HepG2 (cell line): Measurements from ENCODE around the gene BCL6. TPM values are rescaled to one million over a fixed set of nuclear protein-coding genes. Genes with fewer than 3 reads are reported as not detected.

Source experiments
- CEBPZ ChIP-seq: IDR thresholded peaks from 2 replicates; pipeline ENCODE4 v1.6.1; 2012; ENCODE audit warnings: low read length, improper control_type of control experiment
- CHD4 ChIP-seq: fragments of 200-600 bp; sonication (generic); IDR thresholded peaks from 2 replicates; pipeline ENCODE4 v1.7.0; 2017; ENCODE audit warnings: mild to moderate bottlenecking, low read length, borderline replicate concordance
- E2F2 ChIP-seq: sonication (generic); formaldehyde crosslinking; IDR thresholded peaks from 2 replicates; pipeline ENCODE4 v1.4.0; 2020; ENCODE audit warnings: missing genetic modification reagents, borderline replicate concordance
- NAIF1 ChIP-seq: sonication (generic); formaldehyde crosslinking; IDR thresholded peaks from 2 replicates; pipeline ENCODE4 v1.5.0; 2020; ENCODE audit warnings: mild to moderate bottlenecking, missing genetic modification reagents, borderline replicate concordance
- NFYB ChIP-seq: sonication (generic); formaldehyde crosslinking; IDR thresholded peaks from 2 replicates; pipeline ENCODE4 v1.4.0; 2020; ENCODE audit warnings: missing genetic modification reagents
- NPAS2 ChIP-seq: sonication (generic); formaldehyde crosslinking; IDR thresholded peaks from 2 replicates; pipeline ENCODE4 v1.8.0; 2022; ENCODE audit warnings: mild to moderate bottlenecking, missing genetic modification reagents, borderline replicate concordance
- SAP130 ChIP-seq: IDR thresholded peaks from 2 replicates; pipeline ENCODE4 v1.6.1; 2016; ENCODE audit warnings: low read depth
- SMAD3 ChIP-seq: sonication (generic); formaldehyde crosslinking; IDR thresholded peaks from 2 replicates; pipeline ENCODE4 v1.4.0; 2020; ENCODE audit warnings: missing genetic modification reagents
- SMC3 ChIP-seq: IDR thresholded peaks from 2 replicates; pipeline ENCODE4 v1.6.1; 2011; ENCODE audit warnings: low read length, improper control_type of control experiment
- SNAPC2 ChIP-seq: sonication (generic); formaldehyde crosslinking; IDR thresholded peaks from 2 replicates; pipeline ENCODE4 v1.8.1; 2022; ENCODE audit warnings: mild to moderate bottlenecking, missing genetic modification reagents
- TEAD2 ChIP-seq: sonication (generic); formaldehyde crosslinking; IDR thresholded peaks from 2 replicates; pipeline ENCODE4 v1.9.0; 2021; ENCODE audit warnings: missing genetic modification reagents
- ZBTB40 ChIP-seq, 2 experiments: fragments of 450-650 bp in 1 of 2; sonication (generic) in 1 of 2; formaldehyde crosslinking in 1 of 2; IDR thresholded peaks; 2 replicates each; pipeline versions ENCODE4 v1.6.1 to v1.8.0; 2016 to 2022; ENCODE audit warnings: antibody characterized with exemption in 1 of 2, mild to moderate bottlenecking in 1 of 2, missing genetic modification reagents in 1 of 2
- ZNF672 ChIP-seq: sonication (generic); formaldehyde crosslinking; IDR thresholded peaks from 2 replicates; pipeline ENCODE4 v1.8.1; 2022; ENCODE audit warnings: missing genetic modification reagents
- ZNF781 ChIP-seq: sonication (generic); formaldehyde crosslinking; IDR thresholded peaks from 2 replicates; pipeline ENCODE4 v1.5.1; 2020; ENCODE audit warnings: borderline replicate concordance, mild to moderate bottlenecking, missing genetic modification reagents; ENCODE audit errors: not compliant biosample characterization
- polyA plus RNA-seq, 8 experiments: library from polyadenylated mRNA; depleted of rRNA in 3 of 8; stranded (reverse) in 7 of 8; unstranded in 1 of 8; fragments of >200 nt; fragmentation: Illumina TruSeq in 4 of 8; extraction: Trizol in 4 of 8; gene quantifications; 2 replicates each; pipeline versions ENCODE4 v1.2.1 to v1.2.3, GENCODE V29; 2011 to 2016; ENCODE audit warnings: low read depth in 4 of 8, missing spikeins in 1 of 8, mixed read lengths in 1 of 8; ENCODE audit not compliant: insufficient read depth in 1 of 8
- total RNA-seq, 5 experiments: library from RNA; depleted of rRNA; stranded (reverse); fragments of >200 nt; fragmentation: Illumina TruSeq; extraction: Trizol; gene quantifications; 2 replicates each; pipeline ENCODE4 v1.2.3, GENCODE V29; 2016; ENCODE audit warnings: low read depth in 1 of 5

Gene BCL6
- total and polyA plus RNA-seq, 2 of the 13 experiments (the other 11 are each of a cell fraction or from before 2014, with no cell fraction given) = 21.2 to 53.7 TPM

GRCh38 chr3:187738331-187739093 lies 6.8 kb downstream of the BCL6 start (continued):
- TF ChIP-seq ZBTB40 (IDR thresholded peaks at IDR 0.05) (no peak), ZBTB40 (CRISPR knock-in tag; IDR thresholded peaks at IDR 0.05) (no peak), NAIF1 (CRISPR knock-in tag) (no peak), CHD4 (no peak), TEAD2 (CRISPR knock-in tag) (no peak), CEBPZ (no peak), ZNF672 (no peak), NPAS2 (CRISPR knock-in tag) (no peak), NFYB (CRISPR knock-in tag) (no peak), SNAPC2 (CRISPR knock-in tag) (no peak), ZNF781 (CRISPR knock-in tag) (no peak), SMAD3 (CRISPR knock-in tag) (no peak), SMC3 (peak; percentile 68), E2F2 (no peak), SAP130 (CRISPR knock-in tag) (0 out of 2 replicates have a peak, but pooled peaks have one; percentile 5)
